K562 (cell line): ENCODE data around the gene ZNF17. TPM values are rescaled to one million over a fixed set of nuclear protein-coding genes. Genes with fewer than 3 reads are reported as not detected.

ENCODE experiments used
- ARHGAP35 ChIP-seq: fragments of 450-650 bp; IDR thresholded peaks from 2 replicates; pipeline ENCODE4 v1.6.1; 2018; ENCODE audit not compliant: partially characterized antibody
- ATF3 ChIP-seq, 2 experiments: fragments of 450-650 bp in 1 of 2; sonication (generic) in 1 of 2; formaldehyde crosslinking in 1 of 2; IDR thresholded peaks in 1 of 2; conservative IDR thresholded peaks in 1 of 2; 2 replicates each; pipeline versions ENCODE4 v1.6.1 to v1.8.1; 2016 to 2023; ENCODE audit warnings: mild to moderate bottlenecking in 2 of 2, moderate library complexity in 2 of 2, inconsistent platforms in 1 of 2, missing genetic modification reagents in 1 of 2
- FOXK1 ChIP-seq: sonication (generic); formaldehyde crosslinking; IDR thresholded peaks from 2 replicates; pipeline ENCODE4 v1.8.0; 2022; ENCODE audit warnings: missing genetic modification reagents, mild to moderate bottlenecking, borderline replicate concordance
- GATAD2B ChIP-seq: fragments of 450-650 bp; IDR thresholded peaks from 2 replicates; pipeline ENCODE4 v1.6.1; 2017; ENCODE audit warnings: mild to moderate bottlenecking, borderline replicate concordance
- GTF2E2 ChIP-seq: fragments of 200-800 bp; sonication (Bioruptor generic); IDR thresholded peaks from 2 replicates; pipeline ENCODE4 v1.6.1; 2016; ENCODE audit warnings: missing genetic modification characterization, missing compliant biosample characterization
- GTF3C2 ChIP-seq: IDR thresholded peaks from 3 replicates; pipeline ENCODE4 v1.6.1; 2011; ENCODE audit warnings: borderline replicate concordance, mild to moderate bottlenecking, moderate library complexity; ENCODE audit not compliant: insufficient read length; ENCODE audit errors: extremely low read depth
- KDM4B ChIP-seq, 2 experiments: fragments of 450-650 bp in 1 of 2; sonication (generic) in 1 of 2; IDR thresholded peaks; 2 replicates each; pipeline ENCODE4 v1.6.1; 2016 to 2017; ENCODE audit warnings: borderline replicate concordance in 2 of 2, antibody characterized with exemption in 1 of 2, low read depth in 1 of 2, mild to moderate bottlenecking in 1 of 2
- MNT ChIP-seq, 2 experiments: fragments of 450-650 bp; conservative IDR thresholded peaks; 2 replicates each; pipeline ENCODE4 v1.6.1; 2017; ENCODE audit warnings: mild to moderate bottlenecking in 2 of 2, moderate library complexity in 2 of 2
- NCOA2 ChIP-seq, 2 experiments: fragments of 450-650 bp; IDR thresholded peaks; 2 replicates each; pipeline ENCODE4 v1.6.1; 2018; ENCODE audit warnings: mild to moderate bottlenecking in 2 of 2, moderate library complexity in 1 of 2; ENCODE audit not compliant: partially characterized antibody in 2 of 2
- RBM34 ChIP-seq: fragments of 200-400 bp; formaldehyde crosslinking; IDR thresholded peaks from 2 replicates; pipeline ENCODE4 v1.6.1; 2018; ENCODE audit warnings: low read length, borderline replicate concordance; ENCODE audit not compliant: insufficient read depth
- ZBTB8A ChIP-seq: fragments of 450-650 bp; IDR thresholded peaks from 2 replicates; pipeline ENCODE4 v1.6.1; 2018; ENCODE audit warnings: mild to moderate bottlenecking, moderate library complexity; ENCODE audit not compliant: partially characterized antibody
- ZNF445 ChIP-seq: fragments of 250-450 bp; sonication (Bioruptor Pico); IDR thresholded peaks from 2 replicates; pipeline ENCODE4 v1.4.0; 2020; ENCODE audit warnings: low read depth, mild to moderate bottlenecking, moderate library complexity
- ZNF764 ChIP-seq: fragments of 250-450 bp; sonication (Bioruptor Pico); IDR thresholded peaks from 2 replicates; pipeline ENCODE4 v1.4.0; 2020; ENCODE audit warnings: low read depth, mild to moderate bottlenecking, moderate library complexity
- ZNF766 ChIP-seq: fragments of 200-800 bp; sonication (Bioruptor generic); conservative IDR thresholded peaks from 2 replicates; pipeline ENCODE4 v1.6.1; 2016; ENCODE audit warnings: missing genetic modification characterization, missing compliant biosample characterization
- polyA plus RNA-seq, 8 experiments: library from polyadenylated mRNA; depleted of rRNA in 4 of 8; stranded (reverse) in 5 of 8; unstranded in 3 of 8; fragments of >200 nt; fragmentation: Nextera tagmentation in 2 of 8; fragmentation: Illumina TruSeq in 1 of 8; extraction: Ambion mirVana in 2 of 8; extraction: Trizol in 1 of 8; gene quantifications; 2 replicates each; pipeline versions ENCODE4 v1.2.1 to v1.2.3, GENCODE V29; 2011 to 2014; ENCODE audit warnings: inconsistent platforms in 1 of 8, missing spikeins in 1 of 8
- total RNA-seq, 7 experiments: library from RNA; depleted of rRNA in 6 of 7; stranded (reverse); fragments of >200 nt in 6 of 7; fragmentation: Illumina TruSeq in 2 of 7; extraction: Trizol in 2 of 7; gene quantifications; 2 replicates each; pipeline versions ENCODE4 v1.2.1 to v1.2.3, GENCODE V29; 2011 to 2021; ENCODE audit warnings: low replicate concordance in 1 of 7

Gene ZNF17
- total and polyA plus RNA-seq, 9 of the 15 experiments (the other 6 are each of a cell fraction or from before 2014, with no cell fraction given): 5.3 to 8.6 (median 6.5) TPM

GRCh38 chr19:57389730-57390598, 21.0 kb upstream of the ZNF17 start, which contains the start of gene ZNF548 (continued):
- TF ChIP-seq ZNF766 (CRISPR knock-in tag) (no peak; the same call in 1 of the 2 replicates), FOXK1 (CRISPR knock-in tag) (peak; percentile 50; the same call in 1 of the 2 replicates), ZBTB8A (no peak), GTF2E2 (tag) (no peak), KDM4B (IDR thresholded peaks at IDR 0.05; ENCODE audit: borderline replicate concordance in 2 of 2, low read depth in 1 of 2) (0 out of 4 replicates have a peak, but pooled peaks of 1 of the 2 experiments have one; percentile 53), ZNF445 (no peak), GTF3C2 (no peak), RBM34 (no peak), ATF3 (IDR thresholded peaks at IDR 0.05) (peak; percentile 95), ATF3 (CRISPR knock-in tag; conservative IDR thresholded peaks at IDR 0.05) (no peak), NCOA2 (IDR thresholded peaks at IDR 0.05; ENCODE audit: partially characterized antibody in 2 of 2) (no peak), ARHGAP35 (no peak), ZNF764 (no peak), GATAD2B (no peak), MNT (conservative IDR thresholded peaks at IDR 0.05) (peak in 1 of 2 experiments; percentile 57; a peak in 1 of 4 replicates)
